Measurements from ENCODE around the gene PLAA. TPM values are rescaled to one million over a fixed set of nuclear protein-coding genes. Genes with fewer than 3 reads are reported as not detected.

Gene PLAA
- total RNA-seq (10 to 100 TPM; 25.1 to 29.8 TPM), polyA plus RNA-seq (10 to 100 TPM; 11.2 to 20.2 (median 14.6) TPM), total RNA-seq (26.1 to 82.3 (median 45.6) reads per million in 6 experiments)

GRCh38 chr9:26946753-26947727 is at the start of gene PLAA:
Gene PLAA, minus strand, starts transcription at chr9:26947242. Its CDS starts 197 bp downstream, at chr9:26947045.
- Mint-ChIP-seq H3K36me3 (peaks cover 0 to 4% (median 0%) of the 10 kb centered on the region in 3 donors), H3K9me3 (no peaks in the 10 kb centered on the region), H3K4me1 (peaks cover 22 to 54% (median 47%) of the 10 kb centered on the region in 4 donors), H3K27me3 (peaks cover 0 to 6% (median 0%) of the 10 kb centered on the region in 5 donors), H3K4me3 (peak within 1 kb of the TSS; percentile 91 to 98 (median 97)), H3K27ac (peak within 1 kb of the TSS; percentile 97 to 100 (median 100))
- POLR2A ChIA-PET, result interaction anchor here (0.6 to 2.1 kb wide), 3 partner anchors 9 to 78 kb away, joined by 3 to 31 read pairs (median 18); partner anchors contain the start of genes CAAP1 and IFT74
- DNase-seq, result peak; percentile 74 to 94 (median 82)
- ATAC-seq, result peak; percentile 94

GRCh38 chr9:26995810-26996209 is 48.8 kb upstream of the PLAA start:
- DNase-seq, result no peak
- Mint-ChIP-seq H3K4me3 (no peak overlapping the region), H3K27ac (no peak overlapping the region), H3K27me3 (no peaks in the 10 kb centered on the region), H3K9me3 (no peaks in the 10 kb centered on the region), H3K36me3 (peaks cover 0 to 16% (median 3%) of the 10 kb centered on the region in 3 donors), H3K4me1 (no peaks in the 10 kb centered on the region)
- ATAC-seq, result no peak
- POLR2A ChIA-PET, result interaction anchor here (0.6 kb wide), 1 partner anchor 559 kb away, joined by 4 read pairs; no protein-coding TSS in a partner anchor

GRCh38 chr9:26983340-26983739 is 36.3 kb upstream of the PLAA start:
- Mint-ChIP-seq H3K4me3 (no peak overlapping the region), H3K36me3 (peaks cover 5 to 58% (median 21%) of the 10 kb centered on the region in 3 donors), H3K27ac (no peak overlapping the region), H3K27me3 (no peaks in the 10 kb centered on the region), H3K4me1 (no peaks in the 10 kb centered on the region), H3K9me3 (peaks cover 0 to 3% (median 0%) of the 10 kb centered on the region in 9 donors)
- POLR2A ChIA-PET, result no interaction called here
- no peak for ATAC-seq
- no peak for DNase-seq

GRCh38 chr9:26975728-26976707 is 29.0 kb upstream of the PLAA start:
- no peak for ATAC-seq
- POLR2A ChIA-PET, result no interaction called here
- Mint-ChIP-seq H3K36me3 (peaks cover 0 to 44% (median 3%) of the 10 kb centered on the region in 3 donors), H3K27me3 (no peaks in the 10 kb centered on the region), H3K27ac (peak overlapping the region in 1 of 10 donors; percentile 32), H3K4me3 (no peak overlapping the region), H3K4me1 (peaks cover 0 to 3% (median 0%) of the 10 kb centered on the region in 4 donors), H3K9me3 (no peaks in the 10 kb centered on the region)
- no peak for DNase-seq

- peak overlapping the region in 1 of 10 donors; percentile 22 for H3K27ac Mint-ChIP-seq
- H3K27me3 Mint-ChIP-seq, result no peaks in the 10 kb centered on the region
- DNase-seq (no peak), ATAC-seq (no peak)
- POLR2A ChIA-PET, result no interaction called here
- H3K4me1 Mint-ChIP-seq, result peaks cover 0 to 3% (median 0%) of the 10 kb centered on the region in 4 donors
- peaks cover 0 to 1% (median under 1%) of the 10 kb centered on the region in 9 donors for H3K9me3 Mint-ChIP-seq
- H3K36me3 Mint-ChIP-seq, result peaks cover 5 to 35% (median 5%) of the 10 kb centered on the region in 3 donors
- H3K4me3 Mint-ChIP-seq, result no peak overlapping the region
These were observed 27.9 kb upstream of the PLAA start for GRCh38 chr9:26974927-26975326.

- ATAC-seq (no peak), DNase-seq (no peak)
- POLR2A ChIA-PET, result no interaction called here
- Mint-ChIP-seq H3K4me3 (no peak overlapping the region), H3K27ac (peak overlapping the region in 2 of 10 donors; percentile 22 to 56), H3K4me1 (peaks cover 0 to 6% (median 2%) of the 10 kb centered on the region in 4 donors), H3K9me3 (peaks cover 0 to 9% (median 5%) of the 10 kb centered on the region in 9 donors), H3K36me3 (peaks cover 10 to 34% (median 10%) of the 10 kb centered on the region in 3 donors), H3K27me3 (no peaks in the 10 kb centered on the region)
These were observed 26.9 kb upstream of the PLAA start for GRCh38 chr9:26973989-26974388.

GRCh38 chr9:26971721-26972120 is 24.7 kb upstream of the PLAA start:
- no peak overlapping the region for H3K27ac Mint-ChIP-seq

GRCh38 chr9:26956860-26957233 is 9.8 kb upstream of the PLAA start:
- POLR2A ChIA-PET, result interaction anchor here (1.4 to 2.4 kb wide), 3 partner anchors 9 to 64 kb away, joined by 7 to 31 read pairs (median 13); partner anchors contain the start of genes CAAP1 and PLAA
- no peak for DNase-seq
- no peaks in the 10 kb centered on the region for H3K27me3 Mint-ChIP-seq
- peak overlapping the region; percentile 95 to 99 (median 98) for H3K27ac Mint-ChIP-seq
- no peak for ATAC-seq
- peak overlapping the region; percentile 82 to 97 (median 92) for H3K4me3 Mint-ChIP-seq
- H3K36me3 Mint-ChIP-seq, result peaks cover 0 to 6% (median 5%) of the 10 kb centered on the region in 3 donors
- no peaks in the 10 kb centered on the region for H3K9me3 Mint-ChIP-seq
- peaks cover 14 to 42% (median 39%) of the 10 kb centered on the region in 4 donors for H3K4me1 Mint-ChIP-seq

More at GRCh38 chr9:26971721-26972120, 24.7 kb upstream of the PLAA start:
- DNase-seq, result no peak
- POLR2A ChIA-PET, result no interaction called here
- Mint-ChIP-seq H3K36me3 (peaks cover 10 to 34% (median 14%) of the 10 kb centered on the region in 3 donors), H3K4me3 (no peak overlapping the region), H3K4me1 (peaks cover 3 to 11% (median 6%) of the 10 kb centered on the region in 4 donors), H3K9me3 (peaks cover 0 to 9% (median 5%) of the 10 kb centered on the region in 9 donors), H3K27me3 (no peaks in the 10 kb centered on the region)
- ATAC-seq, result no peak

- Mint-ChIP-seq H3K27ac (peak within 1 kb of the TSS; percentile 95 to 99 (median 98)), H3K9me3 (no peaks in the 10 kb centered on the region), H3K4me3 (peak within 1 kb of the TSS; percentile 82 to 97 (median 92)), H3K27me3 (no peaks in the 10 kb centered on the region), H3K36me3 (no peaks in the 10 kb centered on the region), H3K4me1 (peaks cover 12 to 38% (median 37%) of the 10 kb centered on the region in 4 donors)
- DNase-seq, result peak; percentile 84 to 98 (median 94)
- POLR2A ChIA-PET, result interaction anchor here (1.4 to 2.4 kb wide), 3 partner anchors 9 to 64 kb away, joined by 7 to 31 read pairs (median 13); partner anchors contain the start of genes CAAP1 and PLAA
- ATAC-seq, result peak; percentile 99 to 100
These were observed 9.1 kb upstream of the PLAA start, which contains the start of gene IFT74 for GRCh38 chr9:26955921-26956859. Gene IFT74, plus strand, starts transcription at chr9:26956412. Its CDS starts 5,556 bp downstream, at chr9:26961968.

- Mint-ChIP-seq H3K9me3 (no peaks in the 10 kb centered on the region), H3K4me1 (peaks cover 12 to 38% (median 37%) of the 10 kb centered on the region in 4 donors), H3K4me3 (peak overlapping the region; percentile 82 to 97 (median 92)), H3K36me3 (no peaks in the 10 kb centered on the region), H3K27ac (peak overlapping the region; percentile 95 to 99 (median 98)), H3K27me3 (peaks cover 0 to 2% (median 0%) of the 10 kb centered on the region in 5 donors)
- POLR2A ChIA-PET, result interaction anchor here (1.4 to 2.4 kb wide), 3 partner anchors 8 to 63 kb away, joined by 7 to 31 read pairs (median 13); partner anchors contain the start of genes CAAP1 and PLAA
- DNase-seq (peak in 1 of 10 donors; percentile 28), ATAC-seq (no peak)
These were observed 8.3 kb upstream of the PLAA start for GRCh38 chr9:26955222-26955903.

Measured in naive thymus-derived CD8-positive, alpha-beta T cell (primary cell).